ENCODE data around the gene KRT3.

Gene KRT3

GRCh38 chr12:52813203-52813819 lies 17.4 kb upstream of the KRT3 start:
- no peaks in the 10 kb centered on the region for H3K9me3 Mint-ChIP-seq
- no peak overlapping the region for H3K4me3 Mint-ChIP-seq
- H3K27me3 Mint-ChIP-seq (ENCODE audit: low read depth), result peaks cover 7% of the 10 kb centered on the region
- H3K4me1 Mint-ChIP-seq (ENCODE audit: low read depth), result no peaks in the 10 kb centered on the region
- no peak overlapping the region for H3K27ac Mint-ChIP-seq
- H3K36me3 Mint-ChIP-seq (ENCODE audit: low read depth), result no peaks in the 10 kb centered on the region

GRCh38 chr12:52812749-52813148 lies 16.8 kb upstream of the KRT3 start:
- no peak overlapping the region for H3K27ac Mint-ChIP-seq
- no peak overlapping the region for H3K4me3 Mint-ChIP-seq
- H3K4me1 Mint-ChIP-seq (ENCODE audit: low read depth), result no peaks in the 10 kb centered on the region
- no peaks in the 10 kb centered on the region for H3K9me3 Mint-ChIP-seq
- H3K27me3 Mint-ChIP-seq (ENCODE audit: low read depth), result peaks cover 7% of the 10 kb centered on the region
- no peaks in the 10 kb centered on the region for H3K36me3 Mint-ChIP-seq (ENCODE audit: low read depth)

GRCh38 chr12:52812073-52812400 lies 16.1 kb upstream of the KRT3 start:
- Mint-ChIP-seq H3K4me1 (ENCODE audit: low read depth) (no peaks in the 10 kb centered on the region), H3K27me3 (ENCODE audit: low read depth) (peaks cover 7% of the 10 kb centered on the region), H3K9me3 (no peaks in the 10 kb centered on the region), H3K36me3 (ENCODE audit: low read depth) (no peaks in the 10 kb centered on the region), H3K27ac (no peak overlapping the region), H3K4me3 (no peak overlapping the region)

- Mint-ChIP-seq H3K27me3 (ENCODE audit: low read depth) (peaks cover 7% of the 10 kb centered on the region), H3K36me3 (ENCODE audit: low read depth) (no peaks in the 10 kb centered on the region), H3K4me3 (no peak overlapping the region), H3K4me1 (ENCODE audit: low read depth) (no peaks in the 10 kb centered on the region), H3K27ac (no peak overlapping the region), H3K9me3 (no peaks in the 10 kb centered on the region)
Observed at GRCh38 chr12:52811191-52812072, 15.5 kb upstream of the KRT3 start.

GRCh38 chr12:52810554-52810953 lies 14.6 kb upstream of the KRT3 start:
- Mint-ChIP-seq H3K4me3 (no peak overlapping the region), H3K4me1 (ENCODE audit: low read depth) (no peaks in the 10 kb centered on the region), H3K9me3 (no peaks in the 10 kb centered on the region), H3K27me3 (ENCODE audit: low read depth) (peaks cover 7% of the 10 kb centered on the region), H3K36me3 (ENCODE audit: low read depth) (no peaks in the 10 kb centered on the region), H3K27ac (no peak overlapping the region)

GRCh38 chr12:52809166-52809565 lies 13.2 kb upstream of the KRT3 start:
- H3K4me3 Mint-ChIP-seq, result no peak overlapping the region
- peaks cover 7% of the 10 kb centered on the region for H3K27me3 Mint-ChIP-seq (ENCODE audit: low read depth)
- no peaks in the 10 kb centered on the region for H3K4me1 Mint-ChIP-seq (ENCODE audit: low read depth)
- no peaks in the 10 kb centered on the region for H3K9me3 Mint-ChIP-seq
- no peaks in the 10 kb centered on the region for H3K36me3 Mint-ChIP-seq (ENCODE audit: low read depth)
- H3K27ac Mint-ChIP-seq, result no peak overlapping the region

- Mint-ChIP-seq H3K4me1 (ENCODE audit: low read depth) (no peaks in the 10 kb centered on the region), H3K9me3 (no peaks in the 10 kb centered on the region), H3K27ac (no peak overlapping the region), H3K36me3 (ENCODE audit: low read depth) (no peaks in the 10 kb centered on the region), H3K27me3 (ENCODE audit: low read depth) (peaks cover 7% of the 10 kb centered on the region), H3K4me3 (no peak overlapping the region)
Observed at GRCh38 chr12:52808573-52809160, 12.8 kb upstream of the KRT3 start.

- Mint-ChIP-seq H3K27me3 (ENCODE audit: low read depth) (peaks cover 7% of the 10 kb centered on the region), H3K9me3 (no peaks in the 10 kb centered on the region), H3K4me3 (no peak overlapping the region), H3K4me1 (ENCODE audit: low read depth) (no peaks in the 10 kb centered on the region), H3K27ac (no peak overlapping the region), H3K36me3 (ENCODE audit: low read depth) (no peaks in the 10 kb centered on the region)
Observed at GRCh38 chr12:52807544-52808470, 11.9 kb upstream of the KRT3 start.

GRCh38 chr12:52806821-52807543 lies 11.1 kb upstream of the KRT3 start:
- H3K4me1 Mint-ChIP-seq (ENCODE audit: low read depth), result no peaks in the 10 kb centered on the region
- H3K36me3 Mint-ChIP-seq (ENCODE audit: low read depth), result no peaks in the 10 kb centered on the region
- H3K4me3 Mint-ChIP-seq, result no peak overlapping the region
- H3K27ac Mint-ChIP-seq, result no peak overlapping the region
- H3K9me3 Mint-ChIP-seq, result no peaks in the 10 kb centered on the region
- H3K27me3 Mint-ChIP-seq (ENCODE audit: low read depth), result peaks cover 7% of the 10 kb centered on the region

- H3K27ac Mint-ChIP-seq, result no peak overlapping the region
- H3K4me3 Mint-ChIP-seq, result no peak overlapping the region
- H3K4me1 Mint-ChIP-seq (ENCODE audit: low read depth), result no peaks in the 10 kb centered on the region
- H3K36me3 Mint-ChIP-seq (ENCODE audit: low read depth), result no peaks in the 10 kb centered on the region
- H3K27me3 Mint-ChIP-seq (ENCODE audit: low read depth), result peaks cover 7% of the 10 kb centered on the region
- no peaks in the 10 kb centered on the region for H3K9me3 Mint-ChIP-seq
Observed at GRCh38 chr12:52806169-52806811, 10.4 kb upstream of the KRT3 start.

- H3K4me1 Mint-ChIP-seq (ENCODE audit: low read depth), result no peaks in the 10 kb centered on the region
- no peak overlapping the region for H3K27ac Mint-ChIP-seq
- no peaks in the 10 kb centered on the region for H3K36me3 Mint-ChIP-seq (ENCODE audit: low read depth)
- peaks cover 7% of the 10 kb centered on the region for H3K27me3 Mint-ChIP-seq (ENCODE audit: low read depth)
- H3K9me3 Mint-ChIP-seq, result no peaks in the 10 kb centered on the region
- no peak overlapping the region for H3K4me3 Mint-ChIP-seq
Observed at GRCh38 chr12:52805739-52806138, 9.8 kb upstream of the KRT3 start.

- H3K4me3 Mint-ChIP-seq, result no peak overlapping the region
- H3K36me3 Mint-ChIP-seq (ENCODE audit: low read depth), result no peaks in the 10 kb centered on the region
- no peaks in the 10 kb centered on the region for H3K9me3 Mint-ChIP-seq
- peaks cover 10% of the 10 kb centered on the region for H3K27me3 Mint-ChIP-seq (ENCODE audit: low read depth)
- no peaks in the 10 kb centered on the region for H3K4me1 Mint-ChIP-seq (ENCODE audit: low read depth)
- H3K27ac Mint-ChIP-seq, result no peak overlapping the region
Observed at GRCh38 chr12:52805000-52805399, 9.1 kb upstream of the KRT3 start.

- H3K4me3 Mint-ChIP-seq, result no peak overlapping the region
- peaks cover 5% of the 10 kb centered on the region for H3K27me3 Mint-ChIP-seq (ENCODE audit: low read depth)
- no peaks in the 10 kb centered on the region for H3K9me3 Mint-ChIP-seq
- no peak overlapping the region for H3K27ac Mint-ChIP-seq
- H3K4me1 Mint-ChIP-seq (ENCODE audit: low read depth), result no peaks in the 10 kb centered on the region
- no peaks in the 10 kb centered on the region for H3K36me3 Mint-ChIP-seq (ENCODE audit: low read depth)
Observed at GRCh38 chr12:52802442-52802841, 6.5 kb upstream of the KRT3 start.
